DMS153 treated with DMSO at 0.1 percent for 48 hours (cell line): ENCODE measurements around the gene SH3BGR.

Experiments used
- DNase-seq: peaks from one replicate; lab custom pipeline; 2025; ENCODE audit not compliant: unreplicated experiment; lab: John Stamatoyannopoulos, UW

SH3BGR gene

DNA sequence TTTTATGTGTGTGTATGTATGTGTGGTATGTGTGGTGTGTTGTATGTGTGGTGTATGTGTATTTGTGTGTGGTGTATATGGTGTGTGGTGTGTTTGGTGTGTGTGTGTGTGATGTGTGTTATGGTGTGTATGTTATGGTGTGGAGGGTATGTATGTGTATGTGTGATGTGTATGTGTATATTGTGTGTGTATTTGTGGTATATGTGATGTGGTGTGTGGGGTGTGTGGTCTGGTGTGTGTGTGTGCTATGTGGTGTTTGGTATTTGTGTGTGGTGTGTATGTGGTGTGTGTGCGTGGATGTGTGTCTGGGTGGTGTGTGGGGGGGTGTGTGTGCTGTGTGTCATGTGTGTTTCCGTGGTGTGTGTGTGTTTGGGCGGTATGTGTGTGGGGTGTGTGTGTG, 59.3 kb downstream of the SH3BGR start:
- no peak for DNase-seq

DNA sequence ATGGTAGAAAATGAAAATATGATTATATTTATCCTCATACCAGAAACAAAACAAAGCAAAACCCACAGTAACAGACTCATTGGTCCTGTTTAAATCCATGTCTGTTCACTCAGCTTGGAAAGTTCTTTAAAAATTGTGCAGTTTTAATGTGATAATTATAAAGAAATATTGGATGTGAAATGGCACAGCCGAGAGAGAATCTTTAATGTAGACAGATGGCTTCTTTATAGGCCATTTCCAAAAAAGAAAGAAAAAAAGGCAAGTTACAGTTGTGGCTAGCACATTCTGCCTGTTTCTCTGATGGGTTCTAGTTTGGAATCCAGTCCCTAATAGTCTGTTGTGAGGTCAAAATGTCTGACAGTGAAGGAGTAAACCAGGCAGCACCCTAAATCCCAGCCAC, 62.0 kb downstream of the SH3BGR start:
- no peak for DNase-seq

DNA sequence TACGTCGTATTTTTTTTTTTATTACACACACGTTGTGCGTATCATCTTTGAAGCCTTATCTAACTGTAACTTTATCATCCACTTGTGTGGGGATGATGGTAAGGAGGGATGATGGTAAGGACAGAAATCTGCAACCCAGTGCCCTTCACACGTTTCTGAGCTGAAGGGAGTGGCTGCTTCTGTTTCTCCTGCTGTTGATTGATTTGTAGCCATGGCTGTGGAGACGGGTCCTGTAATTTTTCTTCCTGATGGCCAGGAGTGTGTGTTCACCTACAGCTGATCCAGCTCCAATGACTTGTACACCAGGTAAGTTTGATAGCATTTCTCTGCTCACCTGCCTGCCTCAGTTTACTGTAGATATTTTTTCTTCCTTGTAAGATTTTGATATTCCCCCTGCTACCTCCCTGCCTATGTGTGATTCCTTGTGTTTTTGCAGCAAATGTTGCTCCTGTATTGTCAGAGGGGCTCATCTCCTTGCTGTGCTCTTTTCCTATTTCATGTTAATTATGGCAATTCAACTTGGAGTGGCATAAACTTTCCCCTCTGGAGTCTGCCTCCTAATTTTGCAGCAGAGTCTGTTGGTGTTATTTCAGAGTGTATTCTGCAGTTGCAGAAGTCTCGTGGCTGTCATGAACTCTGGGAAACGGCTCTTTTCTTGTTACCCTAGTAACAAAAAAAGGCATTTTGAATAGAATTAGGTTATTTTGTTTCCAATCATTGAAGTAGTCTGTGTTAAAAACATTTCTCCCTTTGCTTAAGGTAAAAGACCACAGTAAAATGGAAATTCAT, 64.1 kb downstream of the SH3BGR start:
- DNase-seq = no peak

DNA sequence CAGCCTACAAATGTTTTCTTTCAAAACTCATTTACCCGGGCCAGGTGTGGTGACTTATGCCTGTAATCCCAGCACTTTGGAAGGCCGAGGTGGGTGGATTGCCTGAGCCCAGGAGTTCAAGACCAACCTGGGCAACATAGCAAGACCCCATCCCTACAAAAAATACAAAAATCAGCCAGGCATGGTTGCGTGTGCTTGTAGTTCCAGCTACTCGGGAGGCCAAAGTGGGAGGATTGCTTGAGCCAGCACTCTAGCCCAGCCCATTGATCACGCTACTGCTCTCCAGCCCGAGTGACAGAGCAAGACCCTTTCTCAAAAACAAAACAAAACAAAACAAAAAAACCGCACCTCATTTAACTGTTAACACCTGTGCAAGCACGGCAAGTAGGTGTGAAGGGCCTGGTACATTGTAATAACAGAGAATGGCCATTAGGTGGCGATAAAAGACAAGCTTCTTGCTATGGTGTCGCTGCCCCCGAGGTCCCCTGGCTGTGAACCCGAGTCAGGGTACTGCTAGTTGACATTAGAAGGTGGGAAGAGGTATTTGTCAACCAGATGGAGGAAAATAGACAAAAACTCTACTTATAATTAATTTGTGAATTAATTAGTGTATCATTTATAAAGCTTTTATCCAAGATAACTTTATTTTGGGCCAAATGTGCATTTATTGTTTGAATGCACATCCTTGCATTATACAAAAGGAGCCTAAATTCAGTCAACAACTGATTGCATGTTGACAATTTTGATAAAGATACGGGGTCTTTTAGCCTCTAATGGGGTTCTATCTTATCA, 66.5 kb downstream of the SH3BGR start:
- DNase-seq = peak; percentile 74

DNA sequence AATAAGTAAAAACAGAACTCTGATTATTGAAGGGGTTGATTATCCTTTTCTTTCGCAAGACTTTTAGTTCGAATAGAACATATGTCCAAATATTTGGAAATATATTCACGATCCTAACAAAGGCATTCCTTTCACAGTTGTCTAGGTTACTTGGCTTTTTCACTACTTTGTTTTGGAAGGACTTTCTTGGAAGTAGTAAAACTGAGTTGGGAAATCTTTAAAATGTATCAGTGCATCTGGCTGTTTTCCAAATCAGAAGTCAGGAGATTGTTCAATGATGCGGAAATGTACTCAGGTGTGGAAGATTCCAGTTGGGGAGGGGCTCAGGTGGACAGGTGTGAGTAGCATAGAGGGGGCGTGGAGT, 67.1 kb downstream of the SH3BGR start:
- no peak for DNase-seq

DNA sequence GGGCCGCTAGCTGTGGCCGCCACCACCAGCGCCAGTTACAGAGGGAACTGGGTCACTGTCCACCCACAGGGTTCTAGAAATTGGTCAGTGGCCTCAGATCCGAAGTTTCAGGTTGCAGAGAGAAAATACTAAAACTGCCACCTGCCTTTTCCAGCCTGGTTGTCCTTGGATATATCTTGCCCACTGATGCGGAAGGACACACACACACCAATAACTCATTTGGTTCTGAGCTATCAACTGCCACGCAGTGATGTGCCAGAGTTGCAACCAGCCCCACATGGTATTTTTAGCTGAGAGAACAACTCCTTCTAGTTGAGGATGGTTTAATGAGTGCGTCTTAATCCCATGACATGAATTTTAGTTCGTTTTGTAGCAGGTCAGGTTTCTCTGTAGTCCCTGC, 68.1 kb downstream of the SH3BGR start:
- DNase-seq = no peak

DNA sequence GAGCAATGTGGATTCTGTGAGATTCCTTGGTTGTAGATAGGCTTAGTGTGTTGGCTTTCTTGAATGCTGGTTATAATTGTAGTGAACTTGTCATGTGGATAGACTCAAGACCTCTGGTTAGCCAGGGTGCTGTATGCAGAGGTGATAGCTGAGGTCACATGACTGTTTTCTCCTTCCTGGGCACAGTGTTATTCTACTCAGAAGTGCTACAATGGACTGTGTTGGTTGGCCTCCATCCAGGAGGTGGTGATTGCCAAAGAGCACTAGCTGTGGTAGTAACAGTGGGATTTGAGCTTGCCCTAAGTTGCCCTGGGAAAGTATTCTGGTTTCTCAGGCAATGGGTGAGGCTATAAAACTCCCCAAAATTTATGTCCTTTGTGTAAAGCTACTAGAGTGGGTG, 71.6 kb downstream of the SH3BGR start:
- DNase-seq = no peak

DNA sequence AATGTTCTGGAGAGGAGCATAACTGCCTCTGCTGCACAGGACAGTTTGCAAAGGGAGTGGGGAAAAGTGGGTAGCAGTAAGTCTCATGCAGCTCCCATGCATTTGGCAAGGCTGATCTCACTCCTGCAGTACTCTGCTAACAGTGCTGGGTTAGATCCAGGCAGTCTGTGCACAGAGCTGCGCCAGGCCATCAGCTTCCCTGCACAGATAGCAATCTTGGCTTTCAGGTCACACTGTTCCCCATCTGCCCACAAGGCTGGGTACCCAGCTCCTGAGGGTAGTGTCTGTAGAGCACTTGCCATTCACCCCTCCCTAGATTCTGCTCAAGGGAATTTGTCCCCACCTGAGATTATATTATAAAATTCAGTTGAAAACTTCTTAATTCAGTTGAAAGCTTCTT, 72.1 kb downstream of the SH3BGR start:
- DNase-seq = no peak

DNA sequence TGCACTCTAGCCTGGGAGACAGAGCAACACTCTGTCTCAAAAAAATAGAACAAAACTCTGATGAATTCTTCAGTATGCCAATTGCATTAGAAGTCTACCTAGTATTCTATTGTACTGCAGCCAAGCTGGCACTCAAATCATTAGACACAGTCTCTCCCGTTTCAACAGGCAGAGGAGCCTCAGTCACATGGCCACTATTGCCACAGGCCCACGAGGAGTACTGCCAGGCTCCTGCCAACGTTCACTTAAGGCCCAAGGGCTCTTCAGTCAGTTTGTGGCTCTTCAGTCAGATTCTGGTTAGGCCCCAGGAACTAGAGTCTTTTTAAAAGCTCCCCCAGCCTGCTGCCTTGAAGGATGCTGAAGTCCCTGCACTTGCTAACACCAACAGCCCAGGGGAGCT, 73.4 kb downstream of the SH3BGR start:
- no peak for DNase-seq

DNA sequence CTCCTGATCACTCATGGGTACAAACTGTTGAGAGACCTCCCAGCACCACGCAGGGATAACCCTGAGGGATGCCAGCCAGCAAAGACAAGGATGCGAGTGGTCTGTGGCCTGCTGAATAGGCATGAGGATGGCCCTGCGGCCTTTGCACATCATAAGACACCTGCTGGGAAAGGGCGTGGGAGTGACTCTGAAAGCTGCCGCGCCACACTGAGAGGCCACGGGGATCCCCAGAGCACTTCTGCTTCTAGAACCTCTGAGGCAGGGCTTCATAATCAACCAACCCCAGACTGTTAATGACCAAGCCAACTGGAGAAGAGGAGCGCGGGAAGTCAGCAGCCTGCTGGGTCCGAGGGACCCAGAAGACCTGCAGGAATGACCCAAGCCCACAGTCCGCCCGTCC, 73.8 kb downstream of the SH3BGR start:
- no peak for DNase-seq

DNA sequence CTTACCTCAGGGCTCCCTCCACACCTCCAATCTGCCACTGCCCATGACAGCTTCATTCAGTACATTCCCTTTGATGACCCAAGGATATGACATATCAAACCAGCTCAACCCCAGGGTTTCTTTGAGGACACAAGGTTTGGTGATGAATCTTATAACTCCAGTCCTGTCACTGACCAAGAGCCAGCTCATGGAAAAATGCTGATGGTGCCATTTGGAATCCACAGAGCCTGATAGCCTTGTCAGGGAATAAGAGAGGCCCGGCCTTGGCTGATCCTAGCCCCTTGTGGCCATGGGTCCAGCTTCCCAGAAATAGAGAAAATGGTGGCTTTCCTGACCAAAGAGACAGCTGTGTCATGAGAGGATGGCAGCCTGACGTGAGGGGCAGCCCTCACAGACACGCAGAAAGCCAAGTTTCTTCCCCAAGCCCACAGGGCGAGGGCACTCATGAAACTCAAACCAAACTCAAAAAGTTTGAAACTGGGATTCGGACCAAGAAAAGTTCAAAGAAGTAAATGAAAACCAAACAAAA, 75.4 kb downstream of the SH3BGR start:
- DNase-seq = no peak

DNA sequence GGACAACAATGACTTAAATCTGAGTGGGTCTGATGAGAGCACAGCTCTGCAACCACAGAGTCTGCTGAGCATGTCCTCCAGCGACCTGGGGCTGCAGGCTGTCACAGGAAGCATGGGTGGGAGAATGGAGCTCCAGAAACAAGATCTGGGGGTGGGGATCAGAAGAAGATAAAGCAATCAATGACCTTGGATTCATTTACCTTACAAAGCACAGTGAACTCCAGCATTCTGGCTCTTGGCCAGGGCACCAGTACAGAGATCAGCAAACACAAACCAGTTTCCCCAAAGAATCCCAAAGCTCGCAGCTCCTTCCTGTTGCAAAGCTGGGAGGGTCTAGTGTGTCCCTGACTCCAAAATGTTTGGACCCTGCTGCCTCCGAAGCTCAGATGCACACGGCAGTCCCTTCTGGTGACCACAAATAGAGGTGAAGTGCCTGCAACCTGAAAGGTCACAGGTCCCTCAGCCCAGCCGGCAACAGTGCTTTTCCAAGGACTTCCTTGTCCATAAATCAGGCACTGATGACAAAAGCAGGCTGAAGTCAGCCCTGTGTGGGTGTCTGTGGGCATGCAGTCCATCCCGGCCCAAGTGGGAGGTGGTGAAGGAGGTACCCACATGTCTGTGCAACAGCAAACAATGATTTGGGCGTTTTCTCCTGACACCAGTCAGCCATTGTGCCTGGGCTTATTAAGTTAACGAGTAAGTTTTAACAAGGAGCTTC, 76.1 kb downstream of the SH3BGR start:
- peak; percentile 65 for DNase-seq

DNA sequence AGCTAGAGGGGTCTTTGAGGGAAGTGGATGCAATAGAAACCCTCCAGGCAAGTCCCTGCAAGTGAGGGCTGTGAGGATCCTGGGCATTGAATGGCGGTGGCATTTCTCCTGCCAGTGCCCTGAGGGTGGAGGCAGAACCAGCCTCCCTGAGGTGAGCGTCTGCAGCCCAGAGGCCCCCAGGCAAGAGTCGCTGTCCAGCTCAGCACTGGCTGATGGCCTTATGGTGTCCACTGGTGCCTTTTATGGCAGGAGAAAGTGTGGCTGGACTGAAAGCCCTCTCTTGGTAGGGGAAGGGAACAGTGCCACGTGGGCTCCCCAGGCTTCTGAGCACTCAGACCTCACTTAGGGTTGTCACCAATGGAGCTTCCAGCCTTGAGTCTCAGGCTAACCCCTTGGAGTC, 77.3 kb downstream of the SH3BGR start:
- DNase-seq = no peak

DNA sequence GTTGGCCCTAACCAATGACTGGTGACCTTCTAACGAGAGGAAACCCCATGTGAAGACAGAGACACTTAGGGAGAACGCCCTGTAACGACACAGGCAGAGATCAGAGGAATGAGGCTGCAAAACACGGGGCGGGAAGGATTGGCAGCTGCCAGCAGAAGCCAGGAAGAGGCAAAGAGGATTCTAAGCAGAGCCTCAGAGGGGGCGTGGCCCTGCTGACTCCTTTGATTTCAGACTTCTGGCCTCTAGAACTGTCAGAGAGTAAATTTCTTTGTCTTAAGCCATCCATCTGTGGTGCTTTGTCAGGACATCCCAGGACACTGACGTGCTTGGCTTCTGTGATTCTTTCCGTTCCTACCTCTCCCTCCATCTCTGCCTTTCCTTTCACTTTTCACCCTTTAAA, 79.3 kb downstream of the SH3BGR start:
- DNase-seq = peak; percentile 10

DNA sequence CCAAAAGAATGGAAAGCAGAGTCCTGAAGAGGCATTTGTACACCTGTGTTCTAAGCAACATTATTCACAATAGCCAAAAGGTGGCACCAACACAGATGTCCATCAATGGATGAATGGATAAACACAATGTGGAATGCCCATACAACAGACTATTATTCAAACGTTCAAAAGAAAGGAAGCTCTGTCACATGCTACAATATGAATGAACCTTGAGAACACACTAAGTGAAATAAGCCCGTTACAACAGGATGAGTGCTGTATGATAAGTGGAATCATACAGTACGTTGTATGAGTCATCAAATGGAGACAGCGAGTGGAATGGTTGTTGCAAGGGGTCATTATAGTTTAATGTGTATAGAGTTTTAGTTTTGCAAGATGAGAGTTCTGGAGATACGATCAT, 80.1 kb downstream of the SH3BGR start:
- DNase-seq = peak; percentile 49

DNA sequence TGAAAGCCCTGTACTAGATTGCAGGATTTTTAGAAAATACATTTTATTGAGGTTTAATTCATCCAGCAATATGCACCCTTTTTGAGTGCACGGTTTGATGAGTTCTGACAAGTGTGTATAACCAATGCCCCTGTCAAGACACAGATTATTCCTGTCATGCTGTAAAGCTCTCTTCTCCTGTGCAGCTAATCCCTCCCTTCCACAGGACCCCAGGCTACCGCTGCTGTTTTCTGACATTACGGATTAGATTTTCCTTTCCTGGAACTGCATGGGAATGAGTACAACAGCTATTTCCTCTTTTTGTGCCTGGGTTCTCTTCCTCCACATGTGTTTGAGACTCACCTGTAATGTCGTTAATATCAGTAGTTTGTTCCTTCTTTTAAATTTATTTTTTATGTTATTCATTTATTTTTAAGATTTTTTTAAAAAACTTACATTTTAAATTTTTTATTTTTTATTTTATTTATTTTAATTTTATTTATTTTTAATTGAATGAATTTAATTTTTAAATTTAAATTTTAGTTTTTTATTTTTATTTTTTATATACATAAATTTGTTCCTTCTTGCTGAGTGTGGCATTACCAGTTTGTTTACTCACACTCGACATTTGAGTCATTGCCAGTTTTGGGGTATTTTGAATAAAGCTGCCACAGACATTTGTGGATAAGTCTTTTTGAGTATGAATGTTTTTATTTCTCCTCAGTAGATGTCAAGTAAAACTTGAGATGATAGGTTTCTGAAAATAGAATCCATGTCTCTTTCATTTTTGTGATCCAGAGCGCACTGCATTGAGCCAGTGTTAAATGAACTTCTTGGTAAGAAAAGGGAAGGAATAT, 82.0 kb downstream of the SH3BGR start:
- no peak for DNase-seq

DNA sequence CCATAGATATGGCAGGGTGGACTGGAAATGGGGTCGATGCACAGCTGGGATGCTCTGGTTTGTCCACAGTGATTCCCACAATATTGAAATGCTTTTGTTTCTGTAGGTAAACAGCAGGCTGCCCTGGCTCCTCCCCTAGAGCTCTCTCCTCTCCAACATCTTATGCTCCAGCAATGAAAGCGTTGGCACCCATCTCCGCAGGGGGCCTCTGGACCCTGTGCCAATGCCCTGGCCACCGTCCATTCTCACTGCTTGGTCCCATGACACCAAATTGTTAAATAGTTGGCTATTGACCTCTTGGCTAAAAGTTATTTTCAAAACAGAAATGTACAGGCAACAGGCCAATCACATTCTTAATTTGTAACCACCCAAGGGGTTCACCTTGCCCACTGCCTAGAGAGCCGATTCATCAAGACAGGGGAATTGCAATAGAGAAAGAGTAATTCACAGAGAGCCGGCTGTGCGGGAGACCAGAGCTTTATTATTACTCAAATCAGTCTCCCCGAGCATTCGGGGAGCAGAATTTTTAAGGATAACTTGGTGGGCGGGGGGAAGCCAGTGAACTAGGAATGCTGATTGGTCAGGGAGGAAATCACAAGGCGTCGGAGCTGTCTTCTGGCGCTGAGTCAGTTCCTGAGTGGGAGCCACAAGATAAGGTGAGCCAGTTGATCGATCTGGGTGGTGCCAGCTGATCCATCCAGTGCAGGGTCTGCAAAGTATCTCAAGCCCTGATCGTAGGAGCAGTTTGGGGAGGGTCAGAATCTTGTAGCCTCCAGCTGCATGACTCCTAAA, 84.1 kb downstream of the SH3BGR start:
- no peak for DNase-seq

DNA sequence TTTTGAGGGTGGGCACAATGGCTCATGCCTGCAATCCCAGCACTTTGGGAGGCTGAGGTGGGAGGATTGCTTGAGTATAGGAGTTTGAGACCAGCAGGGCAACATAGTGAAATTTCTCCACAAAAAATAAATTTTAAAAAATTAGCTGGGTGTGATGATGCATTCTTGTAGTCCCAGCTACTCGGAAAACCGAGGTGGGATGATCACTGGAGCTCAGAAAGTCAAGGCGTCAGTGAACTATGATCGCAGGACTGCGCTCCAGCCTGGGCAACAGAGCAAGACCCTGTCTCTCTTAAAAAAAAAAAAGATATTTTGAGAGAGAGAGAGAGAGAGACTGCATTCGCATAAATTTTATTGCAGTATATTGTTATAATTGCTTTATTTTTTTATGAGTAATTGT, 85.1 kb downstream of the SH3BGR start:
- DNase-seq = no peak

DNA sequence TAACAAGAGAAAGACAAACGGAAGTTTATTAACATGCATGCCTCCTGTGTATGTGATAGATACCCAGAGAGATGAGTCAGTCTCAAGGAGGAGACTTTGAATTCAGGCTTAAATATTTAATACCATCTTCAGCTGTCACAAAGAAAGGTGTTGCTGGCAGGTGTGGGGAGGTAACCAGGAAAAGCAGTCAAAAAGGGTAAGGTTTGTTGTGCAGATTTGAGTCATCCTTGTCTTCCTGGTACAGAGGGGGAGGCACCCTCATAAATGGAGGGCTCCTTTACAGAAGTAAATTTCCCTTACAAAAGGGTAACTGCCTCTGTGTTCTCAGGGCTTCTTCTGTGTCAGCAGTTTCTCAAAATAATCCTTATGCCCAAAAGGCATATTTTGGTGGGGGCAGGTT, 85.8 kb downstream of the SH3BGR start:
- DNase-seq = no peak

DNA sequence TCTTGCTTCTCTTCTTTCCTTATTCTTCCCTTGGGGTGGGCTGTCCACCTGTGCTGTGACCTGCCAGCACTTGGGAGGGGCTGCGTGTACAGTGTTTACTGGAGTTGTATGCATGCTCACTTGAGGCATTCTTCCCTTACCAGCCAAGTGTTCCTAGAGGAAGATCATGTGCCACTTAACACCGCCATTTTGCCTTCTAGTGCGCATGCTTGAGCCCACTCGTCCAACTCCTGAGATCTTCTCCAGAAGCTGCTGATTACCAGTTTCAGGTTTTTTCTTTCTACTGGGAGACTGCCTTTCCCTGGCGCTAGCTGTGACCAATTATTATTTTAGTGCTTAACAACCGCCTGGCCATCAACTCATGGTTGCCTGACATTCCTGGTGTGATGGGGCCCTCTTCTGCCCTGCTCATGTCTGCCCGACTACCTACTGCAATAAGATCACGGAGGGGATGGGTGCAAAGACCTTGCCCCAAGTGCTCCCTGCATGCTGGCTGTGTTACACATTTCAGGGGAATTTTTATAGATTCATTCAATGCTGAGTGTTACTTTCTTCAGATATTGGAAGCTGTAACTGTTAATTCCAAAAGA, 86.8 kb downstream of the SH3BGR start:
- DNase-seq = no peak
